ENCODE results near the gene SCGB3A1.

The SCGB3A1 gene

GRCh38 chr5:180557217-180557809, 34.0 kb downstream of the SCGB3A1 start:
- Histone ChIP-seq H3K9ac (ENCODE audit: low read length) (no peak overlapping the region), H3K36me3 (replicated peaks; ENCODE audit: low read depth, low read length) (peaks cover 24% of the 10 kb centered on the region), H2AFZ (ENCODE audit: low read depth, low read length) (no peak overlapping the region), H3K27ac (ENCODE audit: low read length) (no peak overlapping the region), H3K27me3 (ENCODE audit: low read depth, low read length) (no peaks in the 10 kb centered on the region), H4K20me1 (ENCODE audit: insufficient read depth, low read length) (peaks cover 9% of the 10 kb centered on the region), H3K4me1 (ENCODE audit: low read length) (no peaks in the 10 kb centered on the region), H3K4me2 (ENCODE audit: low read length) (no peak overlapping the region), H3K9me3 (ENCODE audit: insufficient read depth, low read length) (no peaks in the 10 kb centered on the region), H3K79me2 (ENCODE audit: low read length) (peaks cover 26% of the 10 kb centered on the region), H3K4me3 (ENCODE audit: low read length) (no peak overlapping the region)
- TF ChIP-seq EZH2phosphoT487 (IDR thresholded peaks at IDR 0.05; ENCODE audit: low read depth): no peak
- no peak for TF ChIP-seq CTCF (IDR thresholded peaks at IDR 0.05; ENCODE audit: low read depth, low read length)

- Histone ChIP-seq H4K20me1 (ENCODE audit: insufficient read depth, low read length) (peaks cover 9% of the 10 kb centered on the region), H2AFZ (ENCODE audit: low read depth, low read length) (no peak overlapping the region), H3K4me3 (ENCODE audit: low read length) (no peak overlapping the region), H3K27me3 (ENCODE audit: low read depth, low read length) (no peaks in the 10 kb centered on the region), H3K9ac (ENCODE audit: low read length) (no peak overlapping the region), H3K27ac (ENCODE audit: low read length) (no peak overlapping the region), H3K4me2 (ENCODE audit: low read length) (no peak overlapping the region), H3K79me2 (ENCODE audit: low read length) (peaks cover 13% of the 10 kb centered on the region), H3K4me1 (ENCODE audit: low read length) (no peaks in the 10 kb centered on the region), H3K9me3 (ENCODE audit: insufficient read depth, low read length) (no peaks in the 10 kb centered on the region), H3K36me3 (replicated peaks; ENCODE audit: low read depth, low read length) (peaks cover 19% of the 10 kb centered on the region)
- TF ChIP-seq EZH2phosphoT487 (IDR thresholded peaks at IDR 0.05; ENCODE audit: low read depth) (no peak), CTCF (IDR thresholded peaks at IDR 0.05; ENCODE audit: low read depth, low read length) (no peak)
Measured at GRCh38 chr5:180555168-180555921, 36.0 kb downstream of the SCGB3A1 start.

- Histone ChIP-seq H2AFZ (ENCODE audit: low read depth, low read length) (no peak overlapping the region), H3K27me3 (ENCODE audit: low read depth, low read length) (no peaks in the 10 kb centered on the region), H3K4me2 (ENCODE audit: low read length) (no peak overlapping the region), H3K4me3 (ENCODE audit: low read length) (no peak overlapping the region), H3K9ac (ENCODE audit: low read length) (no peak overlapping the region), H3K9me3 (ENCODE audit: insufficient read depth, low read length) (no peaks in the 10 kb centered on the region), H3K27ac (ENCODE audit: low read length) (no peak overlapping the region), H3K4me1 (ENCODE audit: low read length) (no peaks in the 10 kb centered on the region), H3K79me2 (ENCODE audit: low read length) (peaks cover 8% of the 10 kb centered on the region), H3K36me3 (replicated peaks; ENCODE audit: low read depth, low read length) (peaks cover 24% of the 10 kb centered on the region), H4K20me1 (ENCODE audit: insufficient read depth, low read length) (peaks cover 3% of the 10 kb centered on the region)
- no peak for TF ChIP-seq EZH2phosphoT487 (IDR thresholded peaks at IDR 0.05; ENCODE audit: low read depth)
- no peak for TF ChIP-seq CTCF (IDR thresholded peaks at IDR 0.05; ENCODE audit: low read depth, low read length)
Measured at GRCh38 chr5:180553530-180553929, 37.8 kb downstream of the SCGB3A1 start.

GRCh38 chr5:180548563-180548962, 42.7 kb downstream of the SCGB3A1 start:
- H3K9ac ChIP-seq (ENCODE audit: low read length): no peak overlapping the region
- peaks cover 43% of the 10 kb centered on the region for H3K79me2 ChIP-seq (ENCODE audit: low read length)
- no peaks in the 10 kb centered on the region for H3K27me3 ChIP-seq (ENCODE audit: low read depth, low read length)
- TF ChIP-seq EZH2phosphoT487 (IDR thresholded peaks at IDR 0.05; ENCODE audit: low read depth) (no peak), CTCF (IDR thresholded peaks at IDR 0.05; ENCODE audit: low read depth, low read length) (no peak)
- no peaks in the 10 kb centered on the region for H3K4me1 ChIP-seq (ENCODE audit: low read length)
- no peak overlapping the region for H3K4me3 ChIP-seq (ENCODE audit: low read length)
- H3K4me2 ChIP-seq (ENCODE audit: low read length): no peak overlapping the region
- no peak overlapping the region for H3K27ac ChIP-seq (ENCODE audit: low read length)
- H2AFZ ChIP-seq (ENCODE audit: low read depth, low read length): no peak overlapping the region
- H4K20me1 ChIP-seq (ENCODE audit: insufficient read depth, low read length): peaks cover 7% of the 10 kb centered on the region; the same call in 1 of the 2 replicates
- H3K9me3 ChIP-seq (ENCODE audit: insufficient read depth, low read length): no peaks in the 10 kb centered on the region
- peaks cover 39% of the 10 kb centered on the region for H3K36me3 ChIP-seq (replicated peaks; ENCODE audit: low read depth, low read length)

Data from OCI-LY3 (cell line).